Measurements from ENCODE around the gene HOXA4.

The HOXA4 gene

DNA sequence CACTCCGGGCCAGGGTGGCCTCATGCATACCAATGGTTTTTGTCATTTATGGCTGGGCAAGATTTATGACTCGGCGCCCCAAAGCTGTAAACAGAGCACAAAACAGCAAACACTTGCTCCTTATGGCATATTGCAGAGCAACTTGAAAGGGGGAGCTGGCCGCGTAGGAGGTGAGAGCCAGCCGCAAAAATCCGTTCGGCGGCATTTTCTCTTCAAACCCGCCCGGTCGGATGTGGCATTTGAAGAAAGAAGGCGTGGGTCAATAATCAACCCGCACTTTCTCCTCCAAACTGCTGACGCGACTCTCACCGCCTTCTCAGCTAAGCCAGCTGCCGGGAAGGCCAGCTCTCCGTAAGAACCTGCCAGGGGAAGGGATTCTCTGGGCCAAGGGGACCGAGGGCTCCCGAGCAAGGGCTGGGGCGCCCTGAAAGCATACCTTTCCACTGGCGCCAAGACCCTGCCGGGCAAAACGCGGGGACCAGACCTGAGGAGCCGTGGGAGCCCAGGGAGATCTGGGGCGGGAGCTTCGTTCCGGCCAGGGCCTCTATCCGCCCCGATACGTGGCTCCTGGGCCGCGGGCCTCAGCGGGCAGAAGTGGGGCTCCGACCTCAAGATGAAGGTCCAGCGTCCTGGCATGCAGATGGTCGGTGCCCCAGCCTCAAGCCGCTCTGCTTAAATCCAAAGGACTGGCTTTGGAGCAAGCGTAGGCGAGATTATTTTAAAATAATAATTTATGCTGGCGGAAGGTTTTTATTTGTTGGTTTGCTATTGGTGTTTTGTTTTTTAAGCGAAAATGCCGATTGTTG, 15.1 kb downstream of the HOXA4 start:
- peak in 1 of 3 experiments; percentile 24 for DNase-seq

DNA sequence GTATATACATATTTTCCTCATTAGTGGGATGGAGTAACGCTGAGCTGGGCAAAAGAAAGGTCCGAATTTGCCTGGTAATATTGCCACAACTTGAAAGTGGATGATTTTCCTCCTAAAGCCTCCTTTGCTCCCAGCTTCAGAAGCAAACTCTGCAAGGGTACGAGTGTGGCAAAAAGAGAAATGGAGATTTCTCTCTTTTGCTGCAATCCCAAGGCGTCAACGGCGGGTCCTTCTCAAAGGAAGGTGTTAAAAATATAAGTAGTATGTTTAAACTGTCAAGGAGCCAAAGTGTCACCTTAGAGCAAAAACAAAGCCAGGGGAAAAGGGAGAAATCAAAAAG, 15.7 kb downstream of the HOXA4 start:
- DNase-seq, result no peak

DNA sequence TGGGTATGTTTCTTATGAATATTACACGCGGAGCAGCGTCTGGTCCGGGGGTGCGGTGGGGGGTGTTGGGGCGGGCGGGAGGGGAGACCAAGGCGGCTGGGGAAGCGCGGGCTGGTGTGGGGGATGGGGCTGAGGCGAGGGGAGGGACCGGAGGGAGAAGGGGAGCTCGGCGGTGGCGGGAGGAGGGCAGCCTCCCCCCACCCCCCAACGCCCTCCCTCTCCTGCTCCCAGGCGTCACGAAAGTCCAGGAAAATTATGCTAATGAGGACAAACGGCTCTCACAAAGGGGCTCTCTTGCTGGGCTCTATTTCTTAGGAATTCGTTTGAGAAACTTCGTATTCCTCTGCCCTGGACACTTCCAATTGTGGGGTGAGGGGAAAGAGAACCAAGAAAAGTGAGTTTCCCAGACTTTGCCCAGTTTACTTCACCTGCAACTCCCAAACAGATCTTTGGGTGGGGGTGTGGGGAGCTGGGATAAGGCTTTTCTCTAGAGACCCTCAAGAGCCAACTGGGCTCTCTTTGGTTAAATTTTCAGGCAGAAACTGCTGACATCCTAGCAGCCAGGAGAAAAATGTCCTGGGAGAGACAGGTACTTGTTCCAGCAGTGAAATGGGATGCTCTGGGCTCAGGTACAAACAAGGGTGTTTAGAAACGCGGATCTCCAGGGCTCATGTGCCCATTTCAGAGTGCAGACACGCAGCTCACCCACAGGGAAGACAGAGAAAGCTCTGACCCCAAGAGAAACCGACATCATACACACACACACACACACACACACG, 16.4 kb downstream of the HOXA4 start:
- peak; percentile 32 to 72 (median 55) for DNase-seq

DNA sequence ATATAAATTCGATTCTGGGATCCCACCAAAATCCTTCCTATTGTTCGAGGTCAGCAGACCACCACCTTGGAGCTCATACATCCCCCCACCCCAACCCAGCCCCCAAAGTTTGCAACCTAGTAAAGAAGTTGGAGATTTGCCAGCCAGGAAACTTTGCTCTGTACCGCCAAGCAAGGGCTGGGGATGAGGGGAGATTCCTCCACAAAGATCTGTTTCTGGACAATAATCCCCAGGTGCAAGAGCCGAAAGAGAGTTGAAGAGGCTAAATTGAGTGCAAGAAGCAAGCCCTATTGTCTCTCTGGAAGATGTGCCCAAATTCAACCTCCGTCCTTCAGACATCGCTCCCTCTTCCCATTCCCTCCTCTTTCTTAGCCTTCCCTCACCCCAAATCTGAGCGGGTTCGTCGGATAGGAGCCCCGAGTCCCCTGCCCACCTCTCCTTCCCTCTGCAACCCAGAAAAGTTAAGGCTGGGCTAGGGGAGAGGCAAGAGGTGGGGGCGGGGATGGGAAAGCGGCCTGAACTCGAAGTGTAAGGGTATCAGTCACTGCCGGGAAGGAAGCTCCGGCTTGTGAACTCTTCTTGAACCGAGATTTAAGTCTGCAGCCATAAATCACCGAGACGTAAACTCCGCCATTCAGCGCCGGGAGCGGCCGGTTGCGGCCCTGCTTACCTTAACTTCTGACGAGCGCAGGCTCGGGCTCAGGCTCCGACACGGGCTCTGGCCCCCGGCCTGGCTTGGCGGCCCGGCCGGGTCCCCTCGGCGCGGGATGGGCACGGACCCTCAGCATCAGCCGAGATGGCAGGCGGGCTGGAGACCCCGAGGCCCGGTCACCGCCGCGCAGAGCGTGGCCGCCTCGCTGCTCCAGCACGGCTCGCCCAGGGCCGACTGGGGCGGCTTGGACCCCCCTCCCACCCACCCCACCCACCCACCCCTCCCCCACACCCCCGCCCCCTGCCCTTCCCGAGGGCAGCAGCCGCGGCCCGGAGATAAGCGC, 17.3 kb downstream of the HOXA4 start:
- peak; percentile 47 to 72 (median 58) for DNase-seq

DNA sequence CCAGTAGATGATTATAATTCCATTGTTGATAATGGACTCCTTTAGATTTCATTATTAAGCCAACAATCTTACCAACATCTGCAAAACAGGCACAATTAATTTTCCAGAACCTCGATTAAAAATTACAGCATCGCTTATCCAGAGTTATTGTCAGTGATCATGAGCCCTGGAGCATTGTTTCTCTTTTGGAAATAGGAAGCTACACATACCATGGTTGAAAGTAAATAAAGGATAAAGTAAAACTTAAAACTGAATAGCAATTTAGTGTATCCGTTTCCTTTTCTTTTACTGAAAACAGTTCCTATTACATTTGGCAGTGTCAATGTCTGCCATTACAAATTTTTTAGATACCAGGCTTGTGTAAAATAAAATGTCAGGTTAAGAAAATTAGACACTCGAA, 18.2 kb downstream of the HOXA4 start:
- DNase-seq, result no peak

DNA sequence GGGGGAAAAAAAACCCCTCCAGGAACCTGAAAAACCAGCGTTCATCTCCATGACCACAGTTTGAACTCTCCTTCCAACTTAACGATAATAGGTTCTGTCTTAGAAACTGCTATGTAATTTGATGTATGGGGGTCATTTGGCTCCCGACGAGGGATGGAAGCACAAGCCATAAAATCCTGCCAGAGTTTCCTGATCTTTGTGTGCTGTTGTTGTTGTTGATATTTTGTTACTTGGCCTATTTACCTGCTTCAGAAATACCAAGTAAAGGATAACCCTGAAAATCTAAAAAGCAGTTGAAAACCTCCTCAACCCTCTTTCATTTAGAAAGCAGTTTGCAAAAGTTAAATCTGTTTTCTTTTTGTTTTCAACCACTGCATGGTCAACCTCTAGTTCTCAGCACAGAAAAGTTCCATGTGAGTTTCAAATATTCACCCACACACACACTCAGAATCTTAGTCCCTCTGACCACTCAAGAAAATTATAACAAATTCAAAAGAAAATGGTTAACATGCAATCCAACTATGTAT, 18.7 kb downstream of the HOXA4 start:
- DNase-seq, result peak in 1 of 3 experiments; percentile 43

DNA sequence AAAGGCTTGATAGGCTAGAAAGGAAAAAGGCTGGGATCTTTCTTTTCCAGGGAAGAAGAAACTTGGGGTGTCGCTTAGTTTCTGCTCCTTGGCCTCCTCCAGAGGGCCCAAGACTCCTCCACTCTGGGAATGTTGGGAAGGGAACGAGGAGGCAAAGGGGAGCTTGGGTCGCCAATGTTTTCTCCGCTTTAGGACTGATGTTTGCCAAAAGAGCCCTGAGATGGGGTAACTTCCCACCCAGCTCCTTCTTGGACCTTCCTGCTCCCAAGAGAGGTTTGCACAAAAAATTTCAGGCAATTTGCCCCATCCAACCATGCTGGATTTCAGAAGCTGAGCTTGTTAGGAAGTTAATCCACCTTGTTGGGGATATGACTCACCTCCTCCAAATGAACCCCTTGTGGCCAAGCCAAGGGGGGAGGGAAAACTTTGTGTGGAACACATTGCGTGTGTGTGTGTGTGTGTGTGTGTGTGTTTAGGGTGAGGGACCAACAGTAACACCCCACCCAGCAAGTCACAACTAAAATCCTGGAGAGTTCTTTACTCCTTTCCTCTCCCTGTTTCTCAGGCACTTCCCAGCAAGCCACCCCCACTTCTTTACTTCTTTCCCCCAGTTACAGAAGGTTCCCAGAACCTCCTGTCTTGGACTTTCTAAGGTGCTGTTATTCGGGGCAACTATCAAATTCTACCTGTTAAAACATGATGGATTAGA, 19.4 kb downstream of the HOXA4 start:
- no peak for DNase-seq

DNA sequence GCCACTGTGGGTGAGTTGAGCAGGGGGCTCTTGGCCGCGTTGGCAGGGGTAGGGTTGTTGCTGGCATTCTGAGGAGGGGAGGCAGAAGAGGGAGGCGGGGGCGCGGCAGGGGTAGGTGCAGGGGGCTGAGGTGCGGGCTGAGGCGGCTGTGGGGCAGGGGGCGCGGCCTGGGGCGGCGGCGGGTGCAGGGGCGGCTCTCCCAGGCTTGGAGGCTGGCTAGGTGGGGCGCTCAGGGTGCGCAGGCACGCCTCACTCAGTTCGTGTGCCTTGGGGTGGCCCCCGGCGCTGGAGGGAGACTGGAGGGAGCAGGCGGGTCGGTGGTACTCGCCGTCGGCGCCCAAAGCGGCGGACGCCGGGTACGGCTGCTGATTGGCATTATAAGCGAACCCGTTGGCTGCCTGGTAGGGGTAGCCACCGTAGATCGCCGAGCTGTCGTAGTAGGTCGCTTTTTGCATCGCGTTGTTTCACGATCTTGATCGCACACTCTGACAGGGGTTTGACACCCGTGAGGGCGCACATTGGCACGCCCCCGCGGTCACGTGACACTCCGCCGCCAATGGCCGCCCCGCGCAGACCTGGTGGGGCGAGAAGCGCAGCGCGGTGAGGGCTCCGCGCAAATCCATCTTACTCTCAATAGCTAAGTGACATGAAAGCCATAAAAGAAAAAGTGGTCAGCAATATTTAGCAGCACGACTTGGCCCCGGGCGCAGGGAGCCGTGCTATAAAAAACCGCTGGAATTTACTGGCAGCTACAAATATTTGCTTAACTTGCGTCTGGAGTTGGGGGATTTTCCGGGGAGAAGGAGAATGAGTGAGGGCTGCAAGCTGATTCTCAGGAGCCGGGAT, 20.1 kb downstream of the HOXA4 start:
- no peak for DNase-seq

DNA sequence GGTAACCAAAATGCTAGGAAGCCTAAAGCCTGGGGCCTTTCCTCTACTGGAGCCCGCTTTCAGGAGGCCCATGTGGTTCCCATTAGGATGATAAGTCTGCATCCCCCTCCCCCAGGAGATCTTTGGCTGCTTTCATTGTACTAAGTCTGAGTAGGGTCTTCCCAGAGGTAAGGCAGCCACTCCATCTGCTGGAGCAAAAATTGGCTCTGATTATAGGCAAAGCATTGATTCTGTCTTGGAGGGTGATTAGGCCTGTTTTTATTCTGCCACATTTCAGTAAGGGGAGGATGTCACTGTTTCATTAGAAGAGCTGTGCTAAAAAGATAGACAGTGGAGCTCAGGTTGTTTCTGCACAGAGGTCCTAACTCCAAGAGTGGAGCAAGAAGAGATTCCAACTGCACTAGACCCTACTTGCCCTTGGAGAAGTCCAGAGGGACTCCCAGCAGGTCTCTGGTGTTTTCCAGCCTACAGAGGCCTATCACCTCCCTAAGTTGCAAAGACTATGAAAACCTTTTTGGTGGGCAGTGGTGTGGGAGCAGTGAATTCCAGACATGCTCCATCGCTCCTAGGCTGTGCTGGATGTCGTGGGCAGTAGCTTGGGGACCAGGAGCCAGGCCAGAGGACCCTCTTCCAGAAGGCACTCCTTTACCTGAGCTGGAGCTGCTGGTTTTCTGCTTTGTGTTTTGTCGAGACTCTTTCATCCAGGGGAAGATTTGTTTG, 20.9 kb downstream of the HOXA4 start:
- DNase-seq, result no peak

DNA sequence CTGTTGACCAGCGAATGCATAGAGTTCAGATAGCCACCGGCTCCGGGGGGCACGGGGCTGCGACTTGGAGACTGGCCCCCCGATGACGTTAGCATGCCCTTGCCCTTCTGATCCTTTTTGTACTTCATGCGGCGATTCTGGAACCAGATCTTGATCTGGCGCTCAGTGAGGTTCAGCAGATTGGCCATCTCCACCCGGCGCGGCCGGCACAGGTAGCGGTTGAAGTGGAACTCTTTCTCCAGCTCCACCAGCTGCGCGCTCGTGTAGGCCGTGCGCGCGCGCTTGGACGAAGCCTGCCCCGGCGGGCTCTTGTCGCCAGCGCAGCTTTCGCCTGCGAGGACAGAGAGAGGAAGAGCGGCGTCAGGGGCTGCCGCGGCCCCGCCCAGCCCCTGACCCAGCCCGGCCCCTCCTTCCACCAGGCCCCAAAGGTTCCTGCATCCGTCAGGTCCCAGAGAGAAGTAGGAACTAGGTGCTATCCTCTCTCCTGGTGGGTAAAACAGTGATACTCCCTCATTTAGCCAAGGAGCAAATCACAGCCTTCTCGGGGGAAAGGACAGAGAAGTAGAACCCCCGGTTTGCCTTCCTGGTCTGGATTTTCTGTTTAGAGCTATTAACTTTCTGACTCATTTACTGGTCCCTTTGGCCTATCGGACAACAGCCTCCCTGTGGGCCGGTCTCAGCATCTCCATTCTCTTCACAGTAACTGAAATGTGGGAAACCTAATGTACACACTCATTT, 22.0 kb downstream of the HOXA4 start:
- no peak for DNase-seq

DNA sequence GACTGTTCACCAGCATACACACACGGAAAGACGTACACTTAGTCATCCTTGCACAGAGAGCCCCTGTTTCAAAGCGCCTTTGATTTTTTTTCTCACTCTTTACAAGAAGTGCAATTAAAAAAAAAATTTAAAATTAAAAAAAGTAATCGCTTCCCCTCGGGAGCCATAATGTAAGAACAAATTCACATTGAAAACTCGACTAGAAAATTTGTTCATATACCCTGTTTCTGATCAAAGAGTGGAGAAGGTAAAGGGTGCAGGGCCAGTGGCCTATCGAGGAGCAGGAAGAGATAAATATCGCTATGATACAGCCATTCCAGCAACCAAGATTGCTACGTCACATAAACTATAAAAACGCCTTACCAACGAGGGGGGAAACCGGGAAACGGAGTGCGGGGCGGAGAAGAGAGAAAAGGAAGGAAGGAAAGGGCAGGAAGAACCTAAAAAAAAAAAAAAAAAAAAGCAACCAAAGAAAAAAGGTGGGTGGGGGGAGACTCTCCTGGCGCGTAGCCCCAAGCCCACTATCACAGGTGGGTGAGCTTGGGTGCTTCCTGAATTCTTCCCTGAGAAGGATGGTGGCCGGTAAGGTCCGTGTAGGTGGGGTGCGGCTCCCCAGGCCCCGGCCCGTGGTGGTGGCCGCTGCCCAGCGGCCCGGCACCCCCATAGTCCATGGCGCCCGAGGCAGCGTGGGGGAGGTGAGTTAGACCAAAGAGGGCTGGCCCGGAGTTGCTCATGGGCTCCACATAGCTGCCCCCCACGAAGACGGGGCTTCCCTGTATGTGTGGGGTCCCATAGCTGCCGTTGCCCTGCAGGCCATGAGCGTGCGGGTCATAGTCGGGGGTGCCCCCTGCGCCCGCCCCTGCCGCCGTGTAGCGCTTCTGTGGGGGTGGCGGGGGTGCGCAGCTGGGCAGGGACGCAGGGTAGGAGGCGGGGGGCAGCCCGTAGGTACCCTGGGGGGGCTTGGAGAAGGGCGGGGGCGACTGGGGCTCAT, 22.9 kb downstream of the HOXA4 start:
- no peak for DNase-seq

DNA sequence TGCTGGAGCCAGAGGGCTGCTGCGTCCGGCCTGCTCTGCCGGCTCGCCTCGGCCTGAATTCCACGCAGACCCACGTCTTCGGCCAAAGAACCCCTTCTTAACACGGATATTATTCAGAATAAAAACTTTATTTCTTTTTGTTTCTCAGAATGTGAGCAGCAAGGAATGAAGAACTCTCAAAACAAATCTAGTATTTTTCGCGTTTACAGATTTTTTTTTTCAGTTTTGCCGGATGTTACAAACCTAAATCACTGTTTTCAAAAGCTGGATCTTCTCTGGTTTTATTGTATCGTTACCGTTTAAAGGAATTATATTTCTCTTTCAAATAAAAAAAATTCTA, 23.7 kb downstream of the HOXA4 start:
- DNase-seq, result no peak

DNA sequence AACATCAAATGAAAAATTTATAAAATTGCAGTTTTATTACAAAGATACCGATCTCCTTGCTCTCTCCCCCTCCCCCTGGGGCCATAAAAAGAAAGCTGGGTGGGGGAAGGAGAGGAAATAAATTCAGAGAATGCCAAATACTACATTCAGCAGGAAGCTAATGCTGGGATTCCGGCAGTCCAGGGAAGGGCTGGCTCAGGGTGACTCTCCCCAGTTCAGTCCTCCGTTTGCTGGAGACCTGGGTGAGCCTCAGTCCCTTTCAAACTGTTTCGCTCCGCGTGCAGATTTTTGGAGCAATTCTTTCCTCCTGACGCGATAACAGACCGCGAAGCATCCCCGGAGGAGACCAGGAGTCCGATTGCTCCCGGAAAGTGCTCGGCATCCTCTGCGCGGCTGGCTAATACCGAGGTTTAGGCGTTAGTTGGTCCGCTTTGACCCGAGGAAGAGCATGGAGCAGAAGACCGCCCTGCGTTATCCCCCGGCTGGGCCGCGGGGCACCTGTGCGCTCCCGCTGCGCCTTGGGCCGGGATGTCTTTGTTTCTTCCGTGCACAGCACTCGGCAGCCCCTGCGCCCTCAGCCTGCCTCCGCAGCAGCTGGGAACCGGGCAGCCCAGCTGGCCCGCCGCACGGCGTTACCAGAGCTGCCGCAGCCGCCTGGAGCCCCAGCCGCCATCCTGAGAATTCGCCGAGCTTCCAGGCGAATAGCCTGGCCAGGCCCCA, 24.2 kb downstream of the HOXA4 start:
- no peak for DNase-seq

DNA sequence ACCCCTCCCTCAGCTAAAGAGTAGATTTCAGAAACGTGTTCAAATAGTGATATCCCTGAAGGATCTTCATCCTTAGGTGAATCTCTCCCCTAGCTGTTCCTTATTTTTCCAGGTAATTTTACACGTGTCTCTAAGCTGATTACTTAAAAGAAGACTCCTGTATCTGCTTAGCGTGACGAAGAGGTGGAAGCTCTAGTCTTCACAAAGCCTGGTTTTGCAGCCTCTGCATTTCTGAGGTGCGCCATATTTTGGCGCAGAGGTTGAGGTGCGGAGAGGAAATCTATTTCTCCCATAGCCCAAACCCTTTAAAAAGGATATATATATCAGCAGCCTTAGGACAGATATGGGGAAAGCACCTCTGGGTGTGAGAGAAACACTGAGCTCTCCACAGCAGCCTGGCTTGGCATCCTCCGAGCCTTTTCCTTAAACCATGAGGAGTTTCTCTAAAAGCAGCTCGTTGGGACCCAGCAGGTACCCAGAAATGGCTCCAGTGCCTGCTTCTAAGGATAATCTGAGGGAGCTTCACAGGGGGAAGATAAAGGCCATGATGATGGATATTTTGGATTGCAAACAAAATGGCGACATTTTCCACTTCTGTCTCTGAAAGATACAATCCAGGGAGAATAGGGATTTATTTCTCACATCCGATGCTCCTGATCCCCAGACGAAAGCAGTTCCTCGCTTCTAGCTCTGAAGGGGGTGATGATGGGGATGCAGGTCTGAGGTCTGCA, 25.1 kb downstream of the HOXA4 start:
- no peak for DNase-seq

DNA sequence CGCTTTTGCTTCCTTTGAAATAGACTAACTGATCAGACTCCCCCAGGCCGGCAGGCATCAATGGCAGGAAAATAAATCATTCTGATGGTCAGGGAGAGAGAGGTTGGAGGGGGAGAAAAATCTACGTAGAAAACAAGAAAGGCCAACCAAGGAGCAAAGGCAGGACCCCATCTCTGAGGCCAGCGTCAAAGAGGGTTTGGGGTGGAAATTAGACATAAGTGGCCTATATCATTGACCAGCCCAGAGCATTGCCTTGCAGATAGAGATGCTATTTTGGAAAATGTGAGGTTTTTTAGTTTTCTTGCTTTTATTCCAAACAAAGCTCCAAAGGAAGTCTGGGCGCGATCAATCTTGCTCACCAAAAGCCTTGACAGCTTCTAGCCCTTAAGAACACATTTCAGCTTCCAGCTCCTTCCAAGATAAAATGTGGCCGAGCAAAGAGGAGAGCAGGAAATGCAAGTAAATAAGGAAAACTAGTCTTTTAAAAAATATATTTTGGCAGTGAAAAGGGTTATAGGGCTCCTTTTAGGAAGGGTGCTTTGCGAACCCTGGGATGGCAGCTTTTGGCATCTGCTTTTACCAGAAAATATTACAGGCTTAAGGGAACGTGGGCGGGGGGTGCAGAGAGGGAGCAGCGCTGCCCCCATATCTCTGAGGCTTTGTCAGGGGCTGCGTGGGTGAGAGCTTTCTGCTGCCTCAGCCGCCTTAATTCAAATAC, 26.1 kb downstream of the HOXA4 start:
- no peak for DNase-seq

DNA sequence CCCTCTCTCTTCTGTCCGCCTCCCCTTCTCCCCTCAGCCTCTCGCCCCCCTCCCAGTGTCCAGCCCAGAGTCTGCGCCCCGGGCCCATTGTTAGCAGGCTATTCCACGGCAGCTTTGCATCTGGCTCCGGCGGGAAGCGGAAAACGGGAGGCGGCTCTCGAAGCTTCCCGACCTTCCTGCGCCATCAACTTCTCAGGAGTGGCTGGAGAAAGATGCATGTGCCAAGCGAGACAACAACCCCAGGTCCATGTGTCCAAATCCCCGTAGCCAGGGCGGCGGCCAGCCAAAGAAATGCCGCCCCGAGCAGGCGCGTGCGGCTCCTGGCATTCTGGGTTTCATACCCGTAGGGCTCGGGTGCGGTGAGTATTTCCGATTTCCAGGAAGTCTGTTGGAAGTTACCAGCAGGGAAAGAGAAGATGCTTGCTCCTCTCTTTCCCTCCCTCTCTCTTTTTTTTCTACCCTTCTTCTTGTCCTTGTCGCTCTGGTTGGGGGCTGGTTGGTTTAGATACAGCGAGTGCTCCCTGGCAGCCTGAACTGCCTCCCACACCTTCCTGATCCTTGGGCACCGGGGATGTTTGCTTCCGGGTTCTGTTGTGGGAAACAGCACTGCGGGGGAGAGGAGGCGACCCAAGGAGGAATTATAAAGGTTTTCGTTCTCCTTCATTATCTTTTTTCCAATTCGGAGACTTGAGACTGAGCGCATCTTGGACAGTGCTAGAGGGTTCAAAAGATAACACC, 26.9 kb downstream of the HOXA4 start:
- DNase-seq, result no peak

Data from NCI-H1417 (cell line).